ENCODE data around the gene PLAAT3. TPM values are rescaled to one million over a fixed set of nuclear protein-coding genes. Genes with fewer than 3 reads are reported as not detected.

Gene PLAAT3
- total RNA-seq, 1 experiment from 2014 or later = 3.6 TPM

DNA sequence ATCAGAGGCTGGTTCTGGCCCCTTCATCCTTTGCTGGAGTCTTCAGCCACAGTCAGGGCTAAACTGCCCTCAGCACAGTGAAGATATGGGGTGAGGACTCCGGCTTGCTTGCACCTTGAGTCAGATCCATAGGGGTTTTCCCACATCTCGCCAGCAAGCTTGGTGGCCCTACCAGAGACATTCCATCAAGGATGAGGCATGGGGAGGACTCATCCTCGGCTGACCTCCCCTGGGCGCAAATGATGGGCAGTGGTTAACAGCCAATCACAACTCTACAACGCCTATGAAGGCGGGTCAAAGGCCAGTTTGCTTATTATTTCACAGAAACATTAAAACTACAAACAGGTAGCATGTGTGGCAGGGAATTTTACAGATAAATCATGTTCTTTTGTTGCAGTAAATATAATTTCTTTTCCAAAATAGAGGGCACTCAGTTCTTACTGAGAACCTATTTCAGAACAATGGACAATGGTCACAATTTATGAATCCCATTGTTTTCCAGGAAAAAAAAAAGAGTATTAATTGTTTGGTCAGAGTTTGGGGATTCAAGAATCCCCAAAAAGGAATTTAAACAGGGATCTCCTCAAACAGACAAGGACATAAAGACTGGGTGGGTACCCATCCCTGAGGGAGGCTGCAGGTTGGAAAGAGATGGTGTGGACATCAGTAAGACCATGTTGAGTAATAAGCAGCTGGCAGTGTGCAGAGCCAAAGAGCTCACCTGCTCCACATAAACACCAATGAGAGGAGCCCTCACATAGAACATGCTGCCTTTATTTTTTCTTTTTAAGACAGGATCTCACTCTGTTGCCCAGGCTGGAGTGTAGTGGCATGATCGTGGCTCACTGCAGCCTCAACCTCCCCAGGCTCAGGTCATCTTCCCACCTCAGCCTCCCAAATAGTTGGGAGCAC, 14.8 kb downstream of the PLAAT3 start:
- H3K27me3 Mint-ChIP-seq (ENCODE audit: insufficient read depth, unreplicated experiment) = no peaks in the 10 kb centered on the region
- no peak overlapping the region for H3K27ac Mint-ChIP-seq (ENCODE audit: low read depth, unreplicated experiment)
- peak; percentile 57 for DNase-seq (ENCODE audit: unreplicated experiment)
- no peak for TF ChIP-seq CTCF (IDR thresholded peaks at IDR 0.05; ENCODE audit: unreplicated experiment)
- no peaks in the 10 kb centered on the region for H3K9me3 Mint-ChIP-seq (ENCODE audit: unreplicated experiment)
- no peak overlapping the region for H3K4me3 Mint-ChIP-seq (ENCODE audit: unreplicated experiment)
- BruUV-seq (replicated peaks) = no TSS peak
- H3K4me1 Mint-ChIP-seq (ENCODE audit: insufficient read depth, unreplicated experiment) = peaks cover 12% of the 10 kb centered on the region
- ChIA-PET CTCF (no interaction called here), POLR2A (no interaction called here)
- intact Hi-C loops (cut with micrococcal nuclease) = no loop called here
- no peaks in the 10 kb centered on the region for H3K36me3 Mint-ChIP-seq (ENCODE audit: insufficient read depth, unreplicated experiment)

GRCh38 chr11:63598556-63598955, 15.7 kb downstream of the PLAAT3 start:
- ChIA-PET CTCF (interaction anchor here (0.6 kb wide), 1 partner anchor 544 kb away, joined by 3 read pairs; no protein-coding TSS in a partner anchor), POLR2A (no interaction called here)
- H3K27ac Mint-ChIP-seq (ENCODE audit: low read depth, unreplicated experiment) = no peak overlapping the region
- H3K4me3 Mint-ChIP-seq (ENCODE audit: unreplicated experiment) = no peak overlapping the region
- intact Hi-C loops (cut with micrococcal nuclease) = no loop called here
- peaks cover 12% of the 10 kb centered on the region for H3K4me1 Mint-ChIP-seq (ENCODE audit: insufficient read depth, unreplicated experiment)
- TF ChIP-seq CTCF (IDR thresholded peaks at IDR 0.05; ENCODE audit: unreplicated experiment) = no peak
- BruUV-seq (replicated peaks) = no TSS peak
- H3K9me3 Mint-ChIP-seq (ENCODE audit: unreplicated experiment) = no peaks in the 10 kb centered on the region
- no peak for DNase-seq (ENCODE audit: unreplicated experiment)
- H3K27me3 Mint-ChIP-seq (ENCODE audit: insufficient read depth, unreplicated experiment) = no peaks in the 10 kb centered on the region
- H3K36me3 Mint-ChIP-seq (ENCODE audit: insufficient read depth, unreplicated experiment) = no peaks in the 10 kb centered on the region

- DNase-seq (ENCODE audit: unreplicated experiment) = peak; percentile 11
- no peaks in the 10 kb centered on the region for H3K36me3 Mint-ChIP-seq (ENCODE audit: insufficient read depth, unreplicated experiment)
- H3K9me3 Mint-ChIP-seq (ENCODE audit: unreplicated experiment) = no peaks in the 10 kb centered on the region
These were observed 18.9 kb downstream of the PLAAT3 start for GRCh38 chr11:63595296-63595695.

More at GRCh38 chr11:63595296-63595695, 18.9 kb downstream of the PLAAT3 start:
- no peak for TF ChIP-seq CTCF (IDR thresholded peaks at IDR 0.05; ENCODE audit: unreplicated experiment)
- no peaks in the 10 kb centered on the region for H3K27me3 Mint-ChIP-seq (ENCODE audit: insufficient read depth, unreplicated experiment)
- intact Hi-C loops (cut with micrococcal nuclease) = no loop called here
- H3K4me1 Mint-ChIP-seq (ENCODE audit: insufficient read depth, unreplicated experiment) = peaks cover 12% of the 10 kb centered on the region
- ChIA-PET POLR2A (interaction anchor here (1.2 kb wide), 1 partner anchor 28 kb away, joined by 5 read pairs; no protein-coding TSS in a partner anchor), CTCF (interaction anchor here (0.7 to 1.4 kb wide), 2 partner anchors 39 to 561 kb away, joined by 3 to 4 read pairs; no protein-coding TSS in a partner anchor)
- H3K4me3 Mint-ChIP-seq (ENCODE audit: unreplicated experiment) = no peak overlapping the region
- no TSS peak for BruUV-seq (replicated peaks)
- no peak overlapping the region for H3K27ac Mint-ChIP-seq (ENCODE audit: low read depth, unreplicated experiment)
